ENCODE results near the gene NLGN4Y.

NLGN4Y gene

DNA sequence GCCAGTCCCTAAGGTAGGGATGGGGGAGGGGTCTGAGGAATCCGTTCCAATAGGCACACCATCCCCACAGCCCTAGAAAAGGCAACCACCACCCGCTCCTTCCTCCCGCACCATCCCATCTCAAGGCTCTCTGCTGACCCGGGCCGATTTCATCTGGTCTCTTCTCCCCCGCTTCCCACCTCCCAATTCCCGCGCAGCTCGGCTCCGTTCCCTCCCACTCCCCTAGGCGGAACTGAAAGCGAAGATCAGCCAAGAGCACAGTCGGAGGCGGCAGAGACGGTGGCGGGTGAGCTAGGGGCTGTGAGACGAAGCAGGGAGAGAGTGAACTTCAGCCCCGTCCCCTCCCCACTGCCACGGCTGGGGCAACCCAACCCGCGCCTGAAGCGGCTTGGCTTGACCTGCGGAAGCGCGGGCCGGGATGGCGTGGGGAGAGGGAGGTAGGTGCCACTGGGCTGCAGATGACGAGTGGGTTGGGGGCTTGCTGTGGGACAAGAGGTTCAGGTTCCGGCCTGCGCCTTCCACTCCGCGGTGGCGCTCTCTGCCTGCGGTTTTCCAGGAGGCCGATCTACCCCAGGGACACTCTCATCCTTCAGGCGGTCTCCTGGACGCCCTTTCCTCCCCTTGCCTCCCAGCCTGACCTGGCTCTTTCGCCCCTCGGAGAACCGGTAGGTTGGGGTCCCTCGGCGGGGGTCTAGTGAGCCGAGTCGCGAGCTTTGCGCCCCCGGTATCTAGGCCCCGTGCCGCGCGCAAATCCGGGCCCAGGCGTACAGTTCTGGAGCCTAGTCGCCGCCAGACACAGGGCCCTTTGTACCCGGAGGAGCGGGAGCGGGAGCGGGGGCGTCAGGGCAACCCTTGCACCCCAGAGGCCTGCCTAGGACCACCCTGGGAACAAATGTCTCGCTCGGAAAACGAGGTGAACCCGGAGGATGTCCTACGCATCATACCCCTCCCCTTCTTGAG lies at the start of gene NLGN4Y:
Gene NLGN4Y (plus strand): TSS at position 258 of the 960 bp plus-strand sequence. CDS start 97,591 bp downstream, outside the sequence.
- peak in 3 of 10 donors; percentile 31 to 59 (median 34) for DNase-seq
- intact Hi-C loops (cut with DNase I): no loop called here

DNA sequence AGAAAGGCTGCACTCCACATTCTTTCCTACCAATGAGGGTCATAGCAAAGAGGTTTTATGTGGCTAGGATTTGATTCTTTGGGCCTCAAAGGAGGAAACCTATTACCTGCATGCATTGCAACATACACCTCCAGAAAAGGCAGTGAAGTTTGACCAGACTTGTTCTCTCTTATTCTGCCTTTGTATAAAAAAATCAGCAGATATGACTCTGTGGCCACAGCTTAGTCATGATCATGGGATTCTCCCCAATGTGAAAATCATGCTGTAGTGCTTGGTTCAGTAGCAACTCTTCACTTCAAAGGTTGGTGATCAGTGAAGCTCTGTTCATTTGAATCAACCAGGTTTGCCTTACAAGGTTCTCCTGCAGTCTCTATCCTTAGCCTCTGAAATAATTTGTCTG lies 38.4 kb upstream of the NLGN4Y start:
- DNase-seq: no peak
- intact Hi-C loops (cut with DNase I): no loop called here

DNA sequence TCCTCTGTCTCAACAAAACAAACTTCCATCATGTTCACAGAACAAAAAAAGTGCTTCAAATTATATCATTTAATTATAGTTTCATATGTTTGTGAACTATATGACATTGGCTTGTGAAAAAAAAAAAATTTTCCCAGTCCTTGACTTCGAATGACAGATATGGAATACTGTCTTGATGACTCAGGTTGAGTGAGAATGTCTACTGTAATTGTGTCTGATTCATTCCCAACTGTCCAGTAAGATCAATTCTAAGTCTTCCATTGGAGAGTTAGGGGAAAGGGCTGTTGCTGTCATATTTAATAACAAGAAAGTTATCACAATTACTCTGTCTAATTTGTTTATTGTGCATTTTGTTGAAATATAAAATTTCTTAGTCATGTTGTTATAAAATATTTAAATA lies 34.1 kb upstream of the NLGN4Y start:
- DNase-seq: no peak
- intact Hi-C loops (cut with DNase I): no loop called here

DNA sequence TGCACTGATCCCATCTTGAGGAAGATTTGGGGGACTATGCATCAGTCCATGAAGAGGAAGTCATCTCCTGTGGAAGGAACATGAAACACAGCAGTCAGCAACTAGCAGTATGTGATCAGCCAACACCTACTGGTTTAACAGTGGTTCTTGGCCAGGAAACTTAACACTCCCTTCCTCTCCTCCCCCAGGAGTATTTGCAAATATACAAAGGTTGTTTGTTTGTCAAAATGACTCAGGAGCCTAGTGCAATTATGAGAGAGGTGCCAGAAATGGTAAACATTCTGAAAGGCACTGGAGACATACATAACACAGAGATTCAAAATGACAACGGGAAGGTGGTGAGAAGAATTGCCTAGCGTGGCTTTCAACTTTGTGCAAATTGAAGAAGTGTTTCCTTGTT lies 26.3 kb upstream of the NLGN4Y start:
- DNase-seq: no peak
- intact Hi-C loops (cut with DNase I): no loop called here

DNA sequence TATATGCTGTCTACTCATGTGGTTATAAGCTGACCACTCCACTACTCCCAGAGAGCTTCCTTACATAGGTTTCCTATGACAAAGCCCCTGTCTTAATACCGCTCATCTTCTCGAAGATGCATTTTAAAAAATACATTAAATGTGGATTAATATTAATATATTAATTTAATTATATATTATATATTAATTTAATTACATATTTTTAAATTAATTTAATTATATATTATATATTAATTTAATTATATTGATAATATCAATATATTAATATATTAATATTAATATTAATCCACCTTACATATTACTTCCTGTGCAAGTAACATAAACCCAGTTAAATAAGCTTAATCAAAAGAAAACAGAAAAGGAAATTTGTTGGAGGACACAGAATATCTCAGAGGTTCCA lies 19.7 kb upstream of the NLGN4Y start:
- no peak for DNase-seq
- intact Hi-C loops (cut with DNase I): no loop called here

DNA sequence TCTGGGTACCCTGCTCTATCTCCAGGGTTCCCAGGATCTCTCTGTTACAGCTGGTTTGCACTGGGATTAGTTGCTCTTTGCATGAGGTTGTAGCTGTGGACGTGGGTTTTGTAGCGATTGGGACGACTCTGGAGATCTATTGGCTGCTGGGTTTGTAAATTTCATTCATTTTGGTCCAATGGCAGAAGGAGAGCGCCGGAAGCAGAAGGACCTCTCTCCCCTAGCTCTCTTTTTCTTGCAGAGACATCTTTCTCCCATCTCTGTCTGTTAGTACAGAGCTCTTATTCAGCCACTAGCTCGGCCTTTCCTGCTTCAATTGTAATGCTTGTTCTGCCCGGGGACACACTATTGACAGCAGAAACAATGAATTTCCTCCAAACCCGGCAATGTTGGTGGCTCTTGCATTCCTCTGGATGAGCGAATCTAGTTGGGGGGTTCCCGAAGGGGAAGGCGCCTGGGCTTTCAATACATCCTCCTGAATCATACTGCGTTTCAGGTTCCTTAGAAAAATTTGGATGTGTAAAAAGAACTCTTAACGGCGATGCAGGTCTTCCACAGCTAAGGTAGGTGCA lies 1.9 kb upstream of the NLGN4Y start:
- intact Hi-C loops (cut with DNase I): no loop called here
- peak in 3 of 10 donors; percentile 16 to 22 (median 21) for DNase-seq

DNA sequence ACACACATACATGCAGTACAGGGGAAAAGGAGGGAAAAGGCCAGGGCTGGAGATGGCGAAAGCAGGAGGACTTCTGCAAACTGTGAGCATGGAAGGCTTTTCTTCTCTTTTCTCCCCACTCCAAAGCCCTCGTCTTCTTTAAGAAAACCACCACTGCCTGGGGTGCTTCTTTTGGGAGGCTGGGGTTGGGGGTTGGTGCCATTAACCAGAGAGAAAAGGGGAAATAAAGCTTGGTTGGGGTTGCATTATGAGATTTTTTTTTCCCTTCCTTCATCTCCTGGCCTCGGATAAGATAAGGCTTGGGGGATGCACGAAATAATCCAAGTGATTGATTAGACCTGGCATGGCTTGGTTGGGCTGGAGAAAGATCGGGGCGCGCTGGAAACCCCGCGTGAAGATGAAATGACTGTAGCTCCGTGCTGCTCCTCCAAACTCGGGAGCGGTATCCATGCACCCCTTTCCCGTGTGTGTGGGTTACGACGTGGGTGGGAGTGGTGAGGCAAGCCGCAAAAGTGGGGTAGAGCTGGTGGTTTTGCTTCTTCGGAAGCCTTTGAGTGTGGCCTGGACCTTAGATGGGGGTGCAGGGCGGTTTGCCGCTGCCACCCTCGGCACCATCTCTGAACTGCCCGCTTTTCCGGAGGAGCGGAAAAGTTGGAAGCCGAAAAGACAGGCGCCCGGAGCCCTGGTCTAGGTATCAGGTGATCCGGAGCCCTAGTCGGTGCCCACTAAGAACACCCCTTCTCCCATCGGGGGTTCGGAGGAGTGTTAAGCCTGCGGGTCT lies 648 bp upstream of the NLGN4Y start:
- peak in 3 of 10 donors; percentile 9 to 12 (median 12) for DNase-seq
- intact Hi-C loops (cut with DNase I): no loop called here

DNA sequence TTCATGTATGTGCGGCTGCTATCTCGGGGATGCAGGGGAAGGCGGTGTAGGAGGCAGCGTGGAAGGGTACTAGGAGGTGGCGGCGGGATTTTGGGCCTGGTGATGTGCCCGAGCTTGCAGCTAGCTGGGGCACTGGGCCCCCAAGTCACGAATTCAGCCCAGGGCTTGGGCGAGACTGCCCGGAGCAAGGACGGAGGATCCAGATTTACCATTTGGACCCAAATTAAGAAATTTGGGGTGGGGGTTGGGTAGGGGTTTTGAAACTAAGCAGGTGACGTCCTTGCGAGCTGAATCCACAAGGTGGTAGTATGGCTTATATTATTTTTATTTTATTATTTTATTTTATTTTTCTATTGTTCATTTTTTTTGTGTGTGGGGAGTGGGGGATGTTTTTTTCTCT lies 986 bp downstream of the NLGN4Y start:
- peak in 2 of 10 donors; percentile 6 to 20 for DNase-seq
- intact Hi-C loops (cut with DNase I): no loop called here

DNA sequence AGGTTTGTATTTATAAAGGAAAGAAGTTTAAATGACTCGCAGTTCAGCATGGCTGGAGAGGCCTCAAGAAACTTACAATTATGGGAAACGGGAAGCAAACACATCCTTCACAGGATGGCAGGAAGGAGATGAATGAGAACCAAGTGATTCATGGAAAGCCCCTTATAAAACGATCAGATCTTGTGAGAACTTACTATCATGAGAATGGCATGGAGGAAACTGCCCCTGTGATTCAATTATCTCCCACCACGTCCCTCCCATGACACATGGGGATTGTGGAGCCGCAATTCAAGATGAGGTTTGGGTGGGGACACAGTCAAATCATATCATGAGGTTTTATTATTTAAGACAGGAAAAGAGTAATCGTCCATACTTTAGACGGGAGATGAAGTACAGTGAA lies 4.0 kb downstream of the NLGN4Y start:
- intact Hi-C loops (cut with DNase I): no loop called here
- DNase-seq: no peak

DNA sequence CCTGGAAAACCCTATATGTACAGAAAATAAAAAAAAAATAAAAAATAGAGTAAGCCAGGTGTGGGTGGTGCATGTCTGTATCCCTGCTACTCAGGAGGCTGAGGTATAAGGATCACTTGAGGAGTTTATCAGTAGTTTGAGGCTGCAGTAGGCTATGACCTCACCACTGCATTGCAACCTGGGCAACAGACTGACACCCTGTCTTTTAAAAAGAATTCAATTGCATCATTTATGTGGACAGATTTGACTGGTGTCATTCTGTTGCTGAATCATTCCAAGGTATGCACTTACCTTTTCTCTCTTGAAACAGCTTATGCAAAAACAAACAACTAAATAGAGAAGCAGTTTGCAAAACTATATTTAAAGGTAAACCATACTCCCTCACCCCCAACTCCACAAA lies 12.4 kb downstream of the NLGN4Y start:
- intact Hi-C loops (cut with DNase I): no loop called here
- no peak for DNase-seq

DNA sequence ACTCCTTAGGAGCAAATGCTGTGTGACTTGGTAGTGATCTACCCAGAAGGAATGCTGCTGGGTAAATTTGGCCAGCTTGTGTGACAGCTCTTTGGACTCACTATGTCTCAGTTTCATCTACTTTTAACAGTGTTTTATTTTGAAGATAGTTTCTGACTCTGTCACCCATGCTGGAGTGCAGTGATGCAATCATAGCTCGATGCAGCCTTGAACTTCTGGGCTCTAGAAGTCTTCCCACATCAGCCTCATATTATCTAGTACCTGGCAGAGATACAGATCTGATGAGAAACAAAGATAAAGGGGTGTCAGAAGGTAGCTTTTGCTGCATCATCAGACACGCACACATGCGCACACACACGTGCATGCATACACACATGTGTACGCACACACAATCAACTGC lies 19.2 kb downstream of the NLGN4Y start:
- no peak for DNase-seq
- intact Hi-C loops (cut with DNase I): no loop called here

DNA sequence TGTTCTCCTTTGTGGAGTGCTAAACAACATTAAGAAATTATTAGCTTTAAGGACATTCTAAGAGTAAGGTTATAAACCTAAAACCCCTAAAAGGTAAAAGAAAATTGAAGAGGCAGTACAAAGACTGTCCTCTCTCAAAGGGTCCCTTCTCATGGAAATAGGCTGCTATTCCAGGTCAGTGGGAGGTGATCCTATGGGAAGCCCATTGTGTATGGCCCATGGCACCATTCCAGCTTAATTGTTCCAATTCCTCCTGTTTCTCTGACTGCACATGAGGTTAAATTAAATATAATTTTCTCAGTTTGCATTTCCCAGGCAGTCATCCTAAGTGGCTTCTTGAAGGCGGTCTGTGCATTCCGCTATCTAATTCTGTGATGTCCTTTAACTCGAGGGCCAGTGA lies 57.0 kb downstream of the NLGN4Y start:
- DNase-seq: no peak
- intact Hi-C loops (cut with DNase I): no loop called here

DNA sequence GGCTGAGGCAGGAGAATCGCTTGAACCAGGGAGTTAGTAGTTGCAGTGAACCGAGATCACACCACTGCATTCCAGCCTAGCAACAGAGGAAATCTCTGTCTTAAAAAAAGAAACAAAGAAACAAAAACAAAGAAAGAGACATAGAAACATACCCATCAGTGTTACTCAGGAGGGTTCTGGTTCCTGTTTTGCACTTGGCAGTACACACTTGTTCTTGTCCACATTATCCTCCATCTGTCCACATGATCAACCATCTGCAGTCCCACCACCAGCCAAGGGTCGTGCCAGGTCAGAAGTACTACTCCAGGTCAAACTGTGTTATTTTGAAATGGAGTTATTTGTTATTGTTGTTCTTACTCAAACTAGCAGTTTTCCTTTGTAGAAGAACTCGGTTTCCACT lies 62.4 kb downstream of the NLGN4Y start:
- DNase-seq: no peak
- intact Hi-C loops (cut with DNase I): no loop called here

DNA sequence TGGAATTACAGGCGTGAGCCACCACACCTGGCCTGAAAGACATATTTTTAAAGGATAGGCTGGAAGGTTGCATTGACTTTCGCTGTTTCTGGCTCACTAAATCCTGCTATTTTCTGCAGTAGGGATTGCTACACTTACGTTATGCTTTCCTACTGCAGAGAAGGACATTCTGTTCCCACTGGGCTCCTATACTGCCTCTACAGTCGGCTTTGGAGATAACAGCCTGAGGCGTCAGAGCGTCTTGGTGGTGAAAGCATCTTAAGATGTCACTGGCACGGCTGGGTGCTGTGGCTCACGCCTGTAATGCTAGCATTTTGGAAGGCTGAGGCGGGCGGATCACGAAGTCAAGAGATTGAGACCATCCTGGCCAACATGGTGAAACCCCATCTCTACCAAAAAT lies 77.0 kb downstream of the NLGN4Y start:
- DNase-seq: no peak

DNA sequence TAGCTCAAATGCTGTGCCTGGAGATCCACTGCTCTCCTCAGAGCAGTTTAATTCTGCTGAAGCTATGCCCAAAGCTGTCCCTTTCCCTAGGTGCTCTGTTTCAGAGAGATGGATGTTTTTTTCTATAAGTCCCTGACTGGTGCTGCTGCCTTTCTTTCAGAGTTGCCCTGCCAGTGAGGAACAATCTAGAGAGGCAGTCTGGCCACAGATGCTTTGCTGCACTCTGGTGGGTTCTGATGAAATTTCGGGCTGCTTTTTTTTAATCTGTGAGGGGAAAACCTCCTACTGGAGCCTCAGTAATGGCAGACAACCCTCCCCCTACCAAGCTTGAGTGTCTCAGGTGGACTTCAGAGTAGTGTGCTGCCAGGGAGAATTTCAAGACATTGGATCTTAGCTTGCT lies 93.3 kb downstream of the NLGN4Y start:
- DNase-seq: no peak

More for the DNA sequence above, 77.0 kb downstream of the NLGN4Y start:
- intact Hi-C loops (cut with DNase I): no loop called here

DNA sequence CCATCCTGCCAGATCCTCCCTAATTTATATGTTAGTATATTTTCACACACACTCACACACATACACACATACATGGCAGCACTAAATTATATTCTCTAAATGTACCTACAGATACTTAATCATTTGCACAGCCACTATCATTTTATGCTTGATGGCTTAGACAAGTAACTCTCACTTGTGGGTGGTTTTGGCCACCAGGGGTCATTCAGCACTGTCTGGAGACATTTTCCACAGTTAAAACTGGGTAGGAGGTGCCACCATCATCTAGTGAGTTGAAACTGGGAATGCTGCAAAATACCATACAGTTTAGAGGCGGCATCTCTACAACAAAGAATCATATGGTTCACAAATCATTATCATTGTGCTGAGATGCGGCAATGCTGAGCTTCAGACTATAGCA lies 94.2 kb downstream of the NLGN4Y start:
- intact Hi-C loops (cut with DNase I): no loop called here

More for the DNA sequence above, 93.3 kb downstream of the NLGN4Y start:
- intact Hi-C loops (cut with DNase I): no loop called here

DNA sequence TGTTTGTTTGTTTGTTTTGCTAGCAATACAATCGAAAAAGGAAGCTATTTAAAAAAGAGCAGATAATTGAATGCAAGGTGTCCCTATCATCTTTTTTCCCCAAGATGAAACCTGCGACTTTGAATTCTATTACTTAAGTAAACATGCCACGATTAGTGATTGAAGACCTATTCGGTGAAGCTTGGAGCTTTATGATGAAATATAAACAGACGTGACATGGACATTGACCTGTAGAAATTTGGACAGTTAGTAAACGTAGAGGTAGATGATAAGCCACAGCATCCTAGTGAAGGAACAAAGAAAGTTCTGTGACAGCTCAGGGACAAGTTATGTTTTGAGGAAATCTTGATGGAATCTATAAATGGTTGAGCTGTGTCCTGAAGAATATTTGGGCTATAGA lies 103.9 kb downstream of the NLGN4Y start:
- DNase-seq: no peak
- intact Hi-C loops (cut with DNase I): no loop called here

More for the DNA sequence above, 94.2 kb downstream of the NLGN4Y start:
- DNase-seq: no peak

DNA sequence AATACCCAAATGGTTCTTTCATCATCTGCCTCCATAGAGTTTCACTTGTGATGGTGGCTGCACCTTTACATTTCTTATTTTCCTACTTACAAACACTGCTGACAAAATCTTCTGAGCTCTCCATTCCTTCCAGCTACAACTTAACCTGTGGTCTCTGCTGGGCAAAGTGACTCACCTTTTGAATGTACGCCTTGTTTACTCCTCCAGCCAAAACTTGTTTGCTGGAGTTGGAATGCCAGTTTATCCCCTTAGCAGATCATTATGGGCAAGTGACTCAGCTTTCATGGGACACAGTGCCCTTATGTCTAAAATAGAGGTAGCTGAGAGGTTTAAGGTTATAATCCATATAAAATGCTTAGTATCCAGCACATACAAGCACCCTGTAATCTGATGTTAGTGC lies 107.3 kb downstream of the NLGN4Y start:
- intact Hi-C loops (cut with DNase I): no loop called here

DNA sequence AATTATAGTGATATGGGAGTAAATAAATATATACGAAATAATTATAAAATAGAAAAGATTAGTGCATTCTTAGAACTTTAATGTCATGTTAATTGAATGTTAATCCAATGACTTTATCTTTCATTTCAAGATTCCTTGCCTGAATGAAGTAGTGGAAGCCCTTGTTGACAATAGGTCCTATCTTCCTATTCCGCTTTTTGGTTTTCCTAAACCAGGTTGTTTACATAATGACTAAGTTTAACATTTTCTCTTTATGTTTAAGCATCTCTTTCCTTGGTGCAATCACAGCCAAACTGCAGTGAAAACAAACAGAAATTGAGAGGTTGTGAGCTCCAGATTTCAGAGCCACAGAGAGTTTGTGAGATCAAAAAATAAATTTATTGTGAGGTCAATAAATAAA lies 109.4 kb downstream of the NLGN4Y start:
- intact Hi-C loops (cut with DNase I): no loop called here
- DNase-seq: no peak

More for the DNA sequence above, 107.3 kb downstream of the NLGN4Y start:
- DNase-seq: no peak

DNA sequence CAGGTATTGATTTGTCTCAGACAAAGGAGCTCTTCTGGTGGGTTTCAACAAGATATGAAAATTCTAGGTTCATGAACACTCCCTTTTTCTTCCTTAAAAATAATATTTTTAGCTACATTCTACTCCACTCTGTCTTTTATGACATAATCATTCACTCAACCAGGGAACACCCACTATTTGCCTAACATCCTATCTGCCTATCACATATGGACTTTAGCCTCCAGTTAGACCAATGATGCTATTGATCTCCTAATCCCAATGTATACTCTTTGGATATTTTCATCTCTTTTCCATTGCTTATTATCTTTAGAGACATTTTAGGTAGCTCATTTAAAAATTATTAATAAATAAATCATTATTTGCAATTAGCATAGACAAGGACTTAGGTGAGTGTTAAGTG lies 110.6 kb downstream of the NLGN4Y start:
- no peak for DNase-seq
- intact Hi-C loops (cut with DNase I): no loop called here

DNA sequence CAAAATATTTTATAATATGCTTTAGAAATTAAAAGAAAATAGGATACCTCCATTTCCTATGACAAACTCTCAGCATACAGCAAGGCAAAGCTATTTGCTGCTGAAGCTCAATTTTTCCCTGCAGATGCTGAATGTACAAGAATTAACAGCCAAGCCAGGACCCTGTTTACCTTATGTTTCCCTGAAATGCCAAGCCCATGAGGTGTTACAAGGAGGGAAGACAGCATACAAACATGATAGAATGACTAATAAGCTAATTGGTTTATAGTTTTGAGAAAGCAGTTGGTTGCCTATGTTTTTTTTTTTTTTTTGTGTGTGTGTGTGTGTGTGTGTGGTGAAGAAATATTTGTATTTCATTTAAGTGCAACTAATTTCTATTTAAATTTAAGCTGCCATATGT lies 113.2 kb downstream of the NLGN4Y start:
- DNase-seq: no peak
- intact Hi-C loops (cut with DNase I): no loop called here

Data from posterior cingulate gyrus (tissue), 11 donors.